Epithelial cell of proximal tubule (primary cell): ENCODE measurements around the gene CAMKK2. TPM values are rescaled to one million over a fixed set of nuclear protein-coding genes. Genes with fewer than 3 reads are reported as not detected.

ENCODE experiments used
- DNase-seq: peaks from one replicate; pipeline ENCODE4 v3.0.0-alpha.2; 2011; ENCODE audit warnings: low read depth
- H3K4me3 ChIP-seq: 2 replicates; pipeline ENCODE4 v1.5.1; 2011; ENCODE audit warnings: low read depth, mild to moderate bottlenecking, low read length
- total RNA-seq: library from RNA; depleted of rRNA; stranded (reverse); fragments of >200 nt; gene quantifications from 2 replicates; pipeline ENCODE4 v1.2.3, GENCODE V29; 2015
- TF ChIP-seq, protein P1 (sequence below): conservative IDR thresholded peaks from 2 replicates; pipeline ENCODE4 v1.5.1; 2012; ENCODE audit warnings: low read depth, mild to moderate bottlenecking, low read length

CAMKK2 gene
- total RNA-seq, 1 donor from 2014 or later, result 23.2 TPM

DNA sequence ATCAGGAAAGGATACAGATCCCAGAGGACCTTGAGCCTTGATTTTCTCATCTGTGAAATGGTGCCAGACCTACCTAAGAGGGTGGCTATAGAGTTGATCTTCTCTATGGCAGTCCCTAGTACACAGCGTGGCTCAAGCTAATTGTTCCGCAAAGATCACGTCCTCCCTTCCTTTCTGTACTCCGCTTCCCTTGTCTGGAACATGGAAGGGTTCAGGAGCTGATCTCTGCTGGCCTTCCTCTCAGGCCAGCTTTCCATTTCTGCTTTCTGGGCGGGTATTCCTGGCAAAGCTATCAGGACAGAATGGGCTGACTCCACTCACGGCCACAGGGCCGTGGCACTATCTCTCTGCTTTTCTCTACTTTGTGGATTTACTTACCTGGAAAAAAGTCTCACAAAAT, 6.5 kb downstream of the CAMKK2 start:
- no peak for DNase-seq
- TF ChIP-seq, protein P1, sequence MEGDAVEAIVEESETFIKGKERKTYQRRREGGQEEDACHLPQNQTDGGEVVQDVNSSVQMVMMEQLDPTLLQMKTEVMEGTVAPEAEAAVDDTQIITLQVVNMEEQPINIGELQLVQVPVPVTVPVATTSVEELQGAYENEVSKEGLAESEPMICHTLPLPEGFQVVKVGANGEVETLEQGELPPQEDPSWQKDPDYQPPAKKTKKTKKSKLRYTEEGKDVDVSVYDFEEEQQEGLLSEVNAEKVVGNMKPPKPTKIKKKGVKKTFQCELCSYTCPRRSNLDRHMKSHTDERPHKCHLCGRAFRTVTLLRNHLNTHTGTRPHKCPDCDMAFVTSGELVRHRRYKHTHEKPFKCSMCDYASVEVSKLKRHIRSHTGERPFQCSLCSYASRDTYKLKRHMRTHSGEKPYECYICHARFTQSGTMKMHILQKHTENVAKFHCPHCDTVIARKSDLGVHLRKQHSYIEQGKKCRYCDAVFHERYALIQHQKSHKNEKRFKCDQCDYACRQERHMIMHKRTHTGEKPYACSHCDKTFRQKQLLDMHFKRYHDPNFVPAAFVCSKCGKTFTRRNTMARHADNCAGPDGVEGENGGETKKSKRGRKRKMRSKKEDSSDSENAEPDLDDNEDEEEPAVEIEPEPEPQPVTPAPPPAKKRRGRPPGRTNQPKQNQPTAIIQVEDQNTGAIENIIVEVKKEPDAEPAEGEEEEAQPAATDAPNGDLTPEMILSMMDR, result no peak
- no peak overlapping the region for H3K4me3 ChIP-seq

DNA sequence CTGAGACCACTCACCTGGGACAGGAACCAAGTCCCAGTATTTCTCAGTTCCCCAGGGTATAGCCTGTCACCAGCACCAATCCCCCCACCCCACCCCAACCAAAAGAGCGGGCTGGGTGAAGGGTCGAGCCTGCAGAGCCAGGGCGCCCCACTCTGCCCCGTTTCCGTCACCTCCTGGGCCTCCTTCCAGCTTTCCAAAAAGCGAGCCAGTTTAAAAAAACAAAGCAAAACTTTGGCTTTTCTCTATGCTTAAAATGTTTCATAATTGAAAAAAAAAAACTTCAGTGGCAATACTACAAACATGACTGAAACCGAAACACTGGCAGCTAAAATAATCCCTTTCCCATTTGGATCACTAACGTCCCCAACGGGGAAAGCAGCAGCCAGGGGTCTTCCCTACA, 7.5 kb downstream of the CAMKK2 start:
- no peak overlapping the region for H3K4me3 ChIP-seq
- no peak for DNase-seq
- TF ChIP-seq, protein P1, result no peak

DNA sequence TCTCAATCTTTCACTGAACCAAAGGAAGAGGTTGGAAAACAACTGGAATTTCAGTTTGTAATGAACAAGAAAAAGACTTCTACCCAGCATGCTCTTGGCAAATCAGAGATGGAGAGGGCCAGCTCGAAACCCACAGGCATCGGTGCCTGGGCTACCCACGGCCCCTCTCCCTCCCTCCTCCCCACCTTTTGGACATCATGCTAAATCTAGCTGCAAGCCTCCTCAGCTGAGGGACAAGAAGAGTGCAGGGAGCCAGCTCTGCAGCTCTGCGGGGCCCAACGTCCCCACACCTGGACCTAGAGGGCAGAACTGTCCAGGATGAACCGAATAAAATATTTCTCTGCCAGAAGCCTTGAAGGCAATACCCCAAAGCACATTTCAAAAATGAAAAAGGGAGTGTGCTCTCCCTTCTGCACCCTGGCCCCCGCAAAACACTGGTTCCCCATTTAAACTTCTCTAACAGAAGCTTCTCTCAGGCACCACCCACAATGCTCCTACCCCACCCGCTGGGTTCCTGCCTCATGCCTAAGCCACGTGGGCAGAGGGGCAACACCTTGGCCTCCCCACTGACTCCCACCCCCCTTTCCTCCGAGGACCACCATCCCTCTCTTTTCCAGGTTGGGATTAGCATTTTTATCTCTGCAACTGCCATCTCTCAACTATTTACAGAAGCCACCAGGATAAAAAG, 8.2 kb downstream of the CAMKK2 start:
- TF ChIP-seq, protein P1, result no peak
- no peak overlapping the region for H3K4me3 ChIP-seq
- DNase-seq, result no peak

DNA sequence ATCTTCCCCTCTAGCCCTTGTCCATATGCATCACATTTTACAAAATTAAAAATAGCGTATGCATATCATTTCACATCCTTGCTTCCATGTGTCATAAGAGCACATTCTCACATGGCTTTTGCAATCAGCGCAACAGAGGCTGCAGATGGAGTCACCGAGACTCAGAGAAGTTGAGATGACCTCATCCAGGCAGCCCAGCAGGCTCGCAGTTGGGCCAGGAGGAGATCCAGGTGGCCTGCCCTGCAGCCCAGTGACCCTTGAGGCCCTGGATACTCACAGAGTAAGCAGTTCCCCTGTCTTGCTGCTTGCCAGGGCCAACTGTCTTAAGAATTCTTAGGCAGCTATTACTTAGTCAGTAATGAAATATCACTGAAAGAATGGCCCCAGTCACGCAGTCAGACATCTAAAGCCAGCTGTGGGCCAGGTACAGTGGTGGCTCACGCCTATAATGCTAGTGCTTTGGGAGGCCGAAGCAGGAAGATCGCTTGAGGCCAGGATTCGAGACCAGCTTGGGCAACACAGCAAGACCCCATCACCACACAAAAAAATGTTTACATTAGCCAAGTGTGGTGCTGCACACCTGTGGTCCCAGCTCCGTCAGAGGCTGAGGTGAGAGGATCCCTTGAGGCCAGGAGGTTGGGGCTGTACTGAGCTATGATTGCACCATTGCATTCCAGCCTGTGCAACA, 9.1 kb downstream of the CAMKK2 start:
- peak; percentile 30 for DNase-seq
- TF ChIP-seq, protein P1, result no peak
- no peak overlapping the region for H3K4me3 ChIP-seq

DNA sequence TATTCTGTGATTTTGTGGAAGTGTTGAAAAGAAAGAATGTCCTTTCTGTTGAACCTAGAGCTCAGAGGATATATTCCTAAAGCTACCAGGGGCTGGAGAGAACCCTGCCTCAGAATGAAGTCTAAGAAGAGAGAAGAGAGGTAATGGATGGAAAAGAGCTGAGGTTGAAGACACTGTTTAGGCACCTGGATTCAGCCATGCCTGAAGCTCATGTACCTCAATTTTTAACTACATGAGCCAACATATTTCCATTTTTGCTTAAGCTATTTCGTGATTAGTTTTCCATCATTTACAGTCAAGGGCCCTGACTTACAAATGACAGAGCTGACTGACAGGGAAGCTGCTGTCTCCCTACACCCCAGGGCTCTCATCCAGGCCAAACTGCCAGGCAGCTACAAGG, 10.7 kb downstream of the CAMKK2 start:
- DNase-seq, result no peak
- no peak overlapping the region for H3K4me3 ChIP-seq
- TF ChIP-seq, protein P1, result no peak

DNA sequence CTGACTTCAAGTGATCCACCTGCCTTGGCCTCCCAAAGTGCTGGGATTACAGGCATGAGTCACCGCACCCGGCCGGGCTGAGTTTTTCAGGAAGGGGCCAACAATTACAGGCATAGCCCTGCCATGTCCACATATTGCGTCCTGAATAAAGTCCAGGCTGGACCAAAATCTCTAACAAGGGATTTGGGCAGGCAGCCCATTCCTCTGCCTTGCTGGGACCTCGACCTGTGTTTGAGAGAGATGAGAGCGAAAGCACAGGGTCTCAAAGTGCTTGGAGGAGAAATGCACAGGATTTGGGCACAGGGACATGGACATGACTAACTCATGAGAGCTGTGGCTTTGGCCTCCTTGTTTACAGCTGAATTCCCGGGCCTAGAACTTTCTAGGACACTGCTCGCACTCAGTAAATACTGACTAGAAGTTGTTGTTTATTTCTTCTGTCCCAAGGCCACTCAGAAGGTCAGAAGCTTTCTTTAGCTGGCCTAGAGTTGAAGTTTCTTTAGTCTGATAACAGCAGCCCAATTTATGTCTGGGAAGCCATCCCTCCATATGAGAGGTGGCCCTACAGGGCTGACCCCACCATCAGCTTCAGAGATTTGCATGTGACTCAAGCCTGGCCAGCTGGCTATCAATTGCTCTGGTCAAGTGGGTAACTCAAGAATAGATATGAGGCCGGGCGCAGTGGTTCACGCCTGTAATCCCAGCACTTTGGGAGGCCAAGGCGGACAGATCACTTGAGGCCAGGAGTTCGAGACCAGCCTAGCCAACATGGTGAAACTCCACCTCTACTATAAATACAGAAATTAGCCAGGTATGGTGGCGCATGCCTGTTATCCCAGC, 11.7 kb downstream of the CAMKK2 start:
- TF ChIP-seq, protein P1, result no peak
- DNase-seq, result no peak
- H3K4me3 ChIP-seq, result no peak overlapping the region
